HG03045 (cell line): Measurements from ENCODE around the gene GPRIN2.
"Not testable (repeated sequence)": the region's sequence is repeated elsewhere in the genome, so short reads cannot be mapped to it uniquely, and the experiment has no call there.

Source experiments
- ATAC-seq: cut with Tn5 transposase; IDR thresholded peaks from one replicate; pipeline ENCODE4 v1.9.1; 2021; ENCODE audit warnings: mild to moderate bottlenecking, moderate library complexity; ENCODE audit not compliant: unreplicated experiment

GPRIN2 gene

DNA sequence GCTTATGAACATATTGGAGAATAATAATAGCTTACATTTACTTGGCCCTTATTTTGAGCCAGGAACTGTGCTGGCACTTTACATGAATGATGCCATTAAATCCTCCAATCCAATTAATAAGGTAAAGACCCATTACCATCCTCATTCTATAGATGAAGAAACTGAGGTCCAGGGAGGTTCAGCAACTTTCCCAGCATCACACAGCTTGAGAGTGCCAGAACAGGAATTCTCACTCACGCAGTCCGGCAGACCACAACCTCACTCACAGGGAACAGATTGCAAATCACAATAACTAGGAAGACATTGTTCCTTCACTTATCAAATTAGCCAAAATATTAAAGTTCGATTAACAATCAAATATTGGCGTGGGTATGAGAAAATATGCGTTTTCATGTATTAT, 18.3 kb downstream of the GPRIN2 start:
- ATAC-seq, result no peak

GRCh38 chr10:46537309-46537708, 19.1 kb downstream of the GPRIN2 start:
- ATAC-seq, result no peak

- ATAC-seq, result no peak
Measured at GRCh38 chr10:46536781-46537180, 19.7 kb downstream of the GPRIN2 start.

DNA sequence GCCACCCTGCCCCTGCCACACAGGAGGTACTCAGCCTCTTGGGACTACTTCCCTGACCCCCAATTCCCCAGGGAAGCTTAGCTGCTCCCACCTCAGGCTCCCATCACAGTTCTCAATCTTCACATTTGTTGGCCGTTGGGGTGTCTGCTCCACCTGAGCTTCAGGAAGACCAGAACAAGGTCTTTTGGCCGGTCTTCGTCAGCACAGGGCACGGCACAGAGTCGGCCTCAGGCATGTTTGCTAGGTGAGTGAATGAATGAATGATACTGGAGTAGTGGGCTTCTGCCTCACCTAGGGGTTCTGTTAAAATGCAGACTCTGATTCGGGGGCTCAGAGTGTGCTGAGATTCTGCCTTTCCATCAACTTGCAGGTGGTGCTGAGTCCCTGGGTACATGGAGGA, 20.3 kb downstream of the GPRIN2 start:
- ATAC-seq, result no peak

DNA sequence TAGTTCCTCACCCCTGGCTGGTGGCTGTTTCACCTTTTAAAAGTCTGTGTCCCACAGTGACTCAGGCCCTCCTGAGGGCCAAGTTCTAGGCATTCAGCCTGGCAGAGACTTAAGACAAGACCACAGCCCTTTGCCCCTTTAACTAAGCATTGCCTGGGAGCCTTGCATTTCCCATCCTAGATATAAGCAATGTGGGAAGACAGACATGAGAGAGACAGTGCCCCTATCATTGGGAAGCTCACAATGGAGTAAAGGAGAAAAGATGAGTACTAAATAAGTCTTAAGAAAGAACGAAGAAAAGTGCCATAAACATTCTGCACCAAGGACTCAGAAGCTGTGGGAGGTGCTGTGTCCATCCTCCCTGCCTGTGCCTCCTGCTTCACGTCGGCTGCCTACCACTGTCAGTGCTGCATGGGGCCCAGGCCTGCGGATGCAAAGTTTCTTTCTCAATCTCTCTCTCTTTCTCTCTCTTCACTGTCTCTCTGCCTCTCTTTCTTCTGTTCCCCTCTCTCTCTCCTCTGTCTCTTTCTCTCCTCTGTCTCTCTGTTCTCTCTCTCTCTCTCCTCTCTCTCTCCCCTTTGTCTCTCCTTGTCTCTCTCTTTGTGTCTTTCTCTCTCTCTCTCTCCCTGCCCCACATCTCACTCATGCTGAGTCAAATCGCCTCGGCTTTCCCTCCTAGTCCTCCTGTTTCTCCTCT, 21.5 kb downstream of the GPRIN2 start:
- no peak for ATAC-seq

DNA sequence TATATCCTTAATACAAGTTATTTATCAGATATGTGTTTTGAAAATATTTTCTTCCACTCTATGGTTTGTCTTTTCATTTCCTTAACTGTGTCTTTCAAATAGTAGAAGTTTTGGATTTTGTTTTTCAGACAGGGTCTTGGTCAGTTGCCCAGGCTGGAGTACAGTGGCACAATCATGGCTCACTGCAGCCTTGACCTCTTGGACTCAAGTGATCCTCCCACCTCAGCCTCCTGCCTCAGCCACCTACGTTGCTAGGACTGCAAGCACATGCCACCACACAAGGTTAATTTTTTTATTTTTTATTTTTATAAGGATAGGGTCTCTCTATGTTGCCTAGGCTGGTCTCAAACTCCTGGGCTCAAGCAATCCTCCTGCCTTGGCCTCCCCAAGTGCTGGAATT, 24.2 kb downstream of the GPRIN2 start:
- not testable (repeated sequence) for ATAC-seq

- ATAC-seq, result no peak
Measured at GRCh38 chr10:46530249-46531186, 25.9 kb downstream of the GPRIN2 start.

- not testable (repeated sequence) for ATAC-seq
Measured at GRCh38 chr10:46529742-46530141, 26.7 kb downstream of the GPRIN2 start.

GRCh38 chr10:46528675-46529615, 27.5 kb downstream of the GPRIN2 start:
- ATAC-seq, result no peak

DNA sequence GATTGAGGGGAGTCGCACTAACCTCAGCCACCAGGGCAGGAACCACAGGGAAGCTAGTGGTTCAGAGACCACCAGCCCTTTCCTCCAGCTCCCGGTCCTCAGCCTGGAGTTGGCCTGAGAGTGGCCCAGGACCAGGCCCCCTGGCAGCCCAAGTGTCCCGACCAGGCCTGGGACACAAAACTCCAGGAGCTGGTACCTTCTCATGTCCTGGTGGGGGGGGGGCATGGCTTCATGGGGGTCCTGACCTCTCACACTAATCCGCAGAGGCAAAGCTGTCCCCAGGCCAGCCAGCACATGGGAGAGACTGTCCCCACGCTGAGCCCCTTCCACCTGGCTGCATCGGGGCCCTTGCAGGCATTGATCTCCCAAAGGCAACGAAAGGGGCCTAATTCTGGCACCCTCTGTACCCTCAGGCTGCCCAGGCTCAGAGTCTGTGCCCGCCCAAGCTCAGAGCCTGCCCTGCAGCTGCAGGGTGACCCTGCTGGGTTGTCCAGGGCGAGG, 28.2 kb downstream of the GPRIN2 start:
- ATAC-seq, result no peak

- no peak for ATAC-seq
Measured at GRCh38 chr10:46527241-46527811, 29.1 kb downstream of the GPRIN2 start.

DNA sequence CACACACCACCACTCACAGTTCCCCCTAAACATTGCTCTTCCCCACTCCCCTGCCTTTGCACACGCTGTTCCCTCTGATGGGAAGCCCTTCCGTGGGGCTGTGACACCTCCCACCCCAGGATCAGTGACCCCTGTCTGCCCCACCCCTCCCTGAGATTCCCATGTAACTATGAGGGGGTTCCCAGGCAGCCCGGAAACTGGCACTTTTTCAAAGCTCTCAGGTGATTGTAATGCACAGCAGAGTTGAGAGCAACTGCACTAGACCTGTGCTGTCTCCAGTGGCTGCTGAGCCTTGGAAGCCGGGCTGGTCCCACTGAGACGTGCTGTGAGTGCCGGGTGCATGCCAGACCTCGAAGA, 29.8 kb downstream of the GPRIN2 start:
- no peak for ATAC-seq

GRCh38 chr10:46525824-46526681, 30.4 kb downstream of the GPRIN2 start:
- no peak for ATAC-seq

DNA sequence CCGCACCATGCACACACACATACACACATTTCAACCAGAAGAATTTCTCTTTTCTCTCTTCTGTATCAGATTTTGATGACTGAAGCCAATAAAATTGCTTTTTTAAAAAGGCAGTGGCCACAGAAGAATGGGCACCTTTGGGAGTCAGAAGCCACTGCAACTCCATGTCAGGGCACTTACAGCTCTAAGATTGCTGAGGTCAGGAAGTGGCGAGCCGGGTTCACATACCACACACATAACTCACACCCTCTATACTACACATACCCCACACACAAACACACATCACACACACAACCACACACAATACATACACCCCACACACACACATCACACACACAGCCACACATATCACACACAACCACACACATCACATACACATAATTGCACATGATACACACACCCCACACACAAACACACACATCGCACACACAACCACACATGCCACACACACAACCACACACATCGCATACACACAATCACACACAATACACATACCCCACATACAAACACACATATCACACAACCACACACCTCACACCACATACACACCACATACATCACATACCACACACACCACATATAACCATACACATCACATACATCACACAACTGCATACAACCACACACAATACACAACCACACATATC, 31.2 kb downstream of the GPRIN2 start:
- ATAC-seq, result no peak

DNA sequence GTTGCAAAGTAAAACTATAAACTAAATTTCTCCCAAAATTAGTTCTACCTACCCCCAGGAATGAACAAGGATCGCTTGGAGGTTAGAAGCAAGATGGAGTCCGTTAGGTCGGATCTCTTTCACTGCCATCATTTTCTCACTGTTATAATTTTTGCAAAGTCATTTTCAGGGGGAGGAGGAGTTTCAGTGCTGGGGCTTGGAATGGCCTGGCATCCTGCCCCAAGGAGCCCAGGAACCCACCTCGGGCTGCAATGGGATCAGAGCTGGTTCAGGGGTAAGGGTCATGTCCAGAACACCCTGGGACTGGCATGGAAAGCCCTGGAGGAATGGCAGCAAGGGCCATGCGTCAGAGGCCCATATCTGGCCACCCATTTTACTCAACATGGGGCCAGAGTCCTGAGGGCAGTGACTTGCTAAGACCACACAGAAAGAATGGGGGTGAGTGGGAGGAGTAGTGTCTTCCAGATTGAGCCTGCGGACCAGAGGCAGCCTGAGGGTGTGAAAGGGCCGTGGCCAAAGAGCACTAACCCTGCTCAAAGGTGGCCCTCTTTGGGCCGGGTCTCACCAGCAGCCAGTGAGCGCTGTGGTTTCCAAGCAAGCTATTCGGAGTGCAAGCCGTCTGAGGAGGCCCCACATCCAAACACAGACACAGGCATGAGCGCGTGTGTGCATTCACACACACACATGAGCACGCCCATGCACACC, 31.8 kb downstream of the GPRIN2 start:
- ATAC-seq, result no peak

DNA sequence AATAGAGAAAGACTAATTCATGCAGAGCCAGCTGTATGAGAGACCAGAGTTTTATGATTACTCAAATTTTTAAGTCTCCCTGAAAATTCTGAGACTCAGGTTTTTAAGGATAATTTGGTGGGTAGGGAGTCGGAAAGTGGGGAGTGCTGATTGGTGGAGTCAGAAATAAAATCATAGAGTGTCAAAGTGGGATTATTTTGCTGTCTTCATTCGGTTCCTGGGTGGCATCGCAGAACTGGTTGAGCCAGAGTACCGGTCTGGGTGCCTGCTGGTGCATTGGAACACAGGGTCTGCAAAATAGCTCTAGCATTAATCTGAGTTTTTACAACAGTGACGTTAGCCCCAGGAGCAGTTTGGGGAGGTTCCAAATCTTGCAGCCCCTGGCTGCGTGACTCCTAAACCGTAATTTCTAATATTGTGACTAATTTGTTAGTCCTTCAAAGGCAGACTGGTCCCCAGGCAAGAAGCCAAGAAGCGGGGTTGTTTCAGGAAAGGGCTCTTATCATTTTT, 32.4 kb downstream of the GPRIN2 start:
- ATAC-seq, result no peak

DNA sequence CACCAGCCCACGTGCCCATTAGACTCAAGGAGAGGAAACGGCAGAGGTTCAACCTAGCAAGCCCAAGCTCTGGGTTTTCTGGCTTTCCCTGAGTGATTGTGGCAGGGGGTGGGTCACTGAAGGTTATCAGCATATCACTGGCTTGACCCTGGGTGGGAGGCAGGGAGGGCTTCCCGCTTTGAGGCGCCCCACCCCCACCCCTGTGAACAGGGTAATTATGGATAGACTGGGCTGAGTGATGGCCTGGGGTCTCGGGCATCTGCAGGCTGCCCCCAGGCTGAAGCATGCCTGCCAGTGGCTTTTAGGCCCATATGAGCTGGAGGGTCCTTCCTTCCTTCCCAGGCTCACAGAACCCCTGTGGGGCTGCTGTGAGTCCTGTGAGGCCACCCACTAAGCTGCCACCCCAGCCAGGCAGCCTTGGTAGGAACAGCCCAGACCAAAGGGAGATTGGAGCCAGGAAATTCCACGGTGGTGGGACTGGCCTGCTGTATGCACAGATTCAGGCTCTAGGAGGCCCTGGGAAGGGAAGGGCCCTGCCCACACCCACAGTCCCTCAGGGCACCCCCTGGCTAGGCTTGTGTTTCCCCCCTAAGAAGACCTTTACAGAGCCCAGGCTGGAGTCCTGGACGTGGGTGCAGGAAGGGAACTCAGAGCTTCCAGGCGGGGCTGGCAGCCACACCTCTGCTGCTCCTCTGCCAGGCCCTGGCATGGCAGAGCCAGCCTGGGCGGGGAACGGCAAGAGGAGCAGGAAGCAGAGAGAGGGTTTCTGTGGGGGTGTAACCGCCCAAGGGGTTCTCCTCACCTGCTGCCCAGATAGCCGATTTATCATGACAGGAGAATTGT, 33.1 kb downstream of the GPRIN2 start:
- ATAC-seq, result no peak
